ENCODE results near the gene PHF19.
A peak's percentile ranks its signal among the peaks of the same experiment; 100 is the strongest.

Gene PHF19

DNA sequence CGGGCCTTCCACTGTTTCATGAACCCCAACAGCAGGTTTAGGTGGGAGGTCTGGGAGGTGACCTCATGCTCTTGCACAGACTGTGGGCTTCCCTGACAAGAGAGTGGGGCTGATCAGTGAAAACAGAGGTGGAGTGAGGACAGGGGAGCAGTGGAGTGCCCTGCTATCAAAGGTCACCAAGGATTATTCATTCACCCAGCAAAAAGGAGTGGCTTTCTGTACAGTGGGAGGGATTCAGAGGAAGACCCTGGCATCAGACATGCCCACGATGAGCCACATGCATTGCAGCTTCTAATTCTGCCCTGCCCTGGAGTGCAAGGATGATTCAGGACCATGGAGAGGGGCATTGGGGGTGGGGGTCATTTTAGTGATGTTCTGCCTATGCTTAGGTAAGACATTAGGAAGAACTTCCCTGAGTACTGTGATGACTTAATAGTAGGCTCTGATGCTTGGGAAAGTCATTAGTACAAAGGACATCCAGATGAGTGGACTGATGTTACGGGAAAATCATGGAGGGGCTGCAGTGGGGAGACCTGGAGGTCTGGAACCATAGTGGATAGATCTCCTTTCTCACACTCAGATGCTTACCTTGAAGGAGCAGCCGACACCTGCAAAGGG is 36.8 kb upstream of the PHF19 start:
- no peak for DNase-seq

GRCh38 chr9:120912958-120913646 is 36.1 kb upstream of the PHF19 start:
- DNase-seq: no peak

DNA sequence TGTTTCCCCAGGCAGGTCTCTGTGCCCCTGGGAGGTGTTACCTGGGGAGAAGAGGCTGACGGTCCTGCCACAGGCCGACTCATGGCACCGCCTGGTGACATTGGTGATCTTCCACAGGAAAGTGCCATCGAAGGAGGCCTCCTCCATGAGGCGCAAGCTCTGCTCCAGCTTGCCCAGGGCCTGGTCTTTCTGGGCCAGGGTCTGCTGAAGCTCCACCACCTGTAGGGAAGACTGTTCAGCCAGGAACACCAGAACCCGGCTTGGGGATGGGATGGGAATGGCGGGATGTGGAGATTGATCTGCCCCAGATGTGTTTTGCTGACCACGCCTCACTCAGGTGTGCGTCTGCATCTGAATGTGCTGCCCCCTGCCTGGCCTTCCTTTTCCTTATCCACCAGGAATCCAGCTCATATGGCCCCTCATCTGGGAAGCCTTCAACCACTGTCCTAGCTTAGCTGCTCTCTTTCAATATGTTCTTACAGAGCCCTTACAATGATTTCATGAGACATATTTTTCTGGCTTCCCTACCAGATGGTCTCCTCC is 34.4 kb upstream of the PHF19 start:
- no peak for DNase-seq

- no peak for DNase-seq
Measured at GRCh38 chr9:120910643-120911042, 33.7 kb upstream of the PHF19 start.

DNA sequence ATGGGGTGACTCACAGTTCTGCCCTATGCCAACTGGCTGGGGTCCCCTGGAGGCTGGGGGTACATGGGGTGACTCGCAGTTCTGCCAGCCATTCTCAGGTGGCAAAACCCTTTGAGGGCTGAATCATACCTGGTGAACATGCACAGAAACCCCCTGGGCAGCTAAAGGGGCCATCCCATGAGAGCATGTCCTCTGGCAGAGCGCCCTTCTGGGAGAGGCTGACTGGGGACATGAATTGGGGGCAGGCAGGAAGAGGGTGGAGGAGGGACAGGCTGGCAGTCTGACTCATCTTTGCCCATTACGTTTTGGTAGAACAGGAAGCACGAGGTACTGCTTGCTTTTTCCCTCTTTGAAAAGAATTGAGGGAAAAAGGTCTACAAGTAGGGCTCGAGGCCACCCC is 32.9 kb upstream of the PHF19 start:
- no peak for DNase-seq

DNA sequence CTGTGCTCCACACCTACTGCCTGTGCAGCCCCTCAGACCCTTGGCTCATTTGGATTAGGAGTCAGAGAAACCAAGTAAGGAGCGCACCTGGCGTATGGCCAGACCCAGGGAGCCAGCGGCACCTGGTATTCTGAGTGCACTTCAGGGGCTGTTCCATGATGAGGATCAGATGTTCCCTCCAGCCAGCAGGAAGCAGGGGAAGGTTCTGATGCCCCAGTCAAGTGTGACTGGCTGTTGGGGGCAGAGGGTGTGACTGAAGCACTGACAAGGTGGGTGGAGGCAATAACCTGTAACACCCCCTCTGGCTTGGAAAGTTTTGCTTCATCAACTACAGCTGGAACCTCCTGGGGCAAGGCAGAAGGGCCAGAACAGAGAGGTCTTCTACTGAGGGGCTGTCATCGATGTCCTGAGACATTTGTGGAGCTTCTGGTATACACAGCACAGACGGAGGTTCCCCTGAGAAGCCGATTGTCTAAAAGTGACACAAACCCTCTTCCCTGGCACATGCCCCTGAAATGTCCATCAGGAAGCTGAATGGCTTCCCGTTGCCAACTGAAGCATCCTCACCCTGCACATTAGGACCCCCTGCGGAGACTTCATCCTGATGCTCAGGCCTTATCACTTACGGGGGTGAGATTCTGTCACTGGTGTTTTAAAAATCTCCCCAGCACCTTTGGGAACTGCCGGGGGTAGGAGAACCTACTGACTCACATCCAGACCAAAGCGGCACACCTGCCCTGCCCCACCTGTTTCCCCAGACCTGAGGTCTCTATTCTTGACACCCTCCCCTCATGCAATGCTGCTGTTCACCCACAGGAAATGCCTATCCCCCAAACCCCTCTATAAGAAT is 28.6 kb upstream of the PHF19 start:
- DNase-seq: peak; percentile 89

DNA sequence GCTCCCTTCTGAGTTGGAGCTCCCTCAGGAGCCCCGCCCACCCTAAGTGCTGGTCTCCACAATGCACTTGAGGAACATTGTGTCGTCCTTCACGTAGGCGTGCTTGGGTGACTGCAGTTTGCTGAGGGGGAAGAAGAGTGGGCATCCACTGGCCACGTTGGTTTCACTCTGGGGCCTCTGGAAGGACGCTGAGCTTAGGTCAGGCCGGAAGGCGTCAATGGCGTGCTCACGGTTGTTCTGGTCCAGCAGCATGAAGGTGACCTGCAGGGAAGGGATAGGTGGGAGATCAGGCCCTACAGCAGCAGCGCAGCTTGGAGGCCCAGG is 28.0 kb upstream of the PHF19 start:
- no peak for DNase-seq

DNA sequence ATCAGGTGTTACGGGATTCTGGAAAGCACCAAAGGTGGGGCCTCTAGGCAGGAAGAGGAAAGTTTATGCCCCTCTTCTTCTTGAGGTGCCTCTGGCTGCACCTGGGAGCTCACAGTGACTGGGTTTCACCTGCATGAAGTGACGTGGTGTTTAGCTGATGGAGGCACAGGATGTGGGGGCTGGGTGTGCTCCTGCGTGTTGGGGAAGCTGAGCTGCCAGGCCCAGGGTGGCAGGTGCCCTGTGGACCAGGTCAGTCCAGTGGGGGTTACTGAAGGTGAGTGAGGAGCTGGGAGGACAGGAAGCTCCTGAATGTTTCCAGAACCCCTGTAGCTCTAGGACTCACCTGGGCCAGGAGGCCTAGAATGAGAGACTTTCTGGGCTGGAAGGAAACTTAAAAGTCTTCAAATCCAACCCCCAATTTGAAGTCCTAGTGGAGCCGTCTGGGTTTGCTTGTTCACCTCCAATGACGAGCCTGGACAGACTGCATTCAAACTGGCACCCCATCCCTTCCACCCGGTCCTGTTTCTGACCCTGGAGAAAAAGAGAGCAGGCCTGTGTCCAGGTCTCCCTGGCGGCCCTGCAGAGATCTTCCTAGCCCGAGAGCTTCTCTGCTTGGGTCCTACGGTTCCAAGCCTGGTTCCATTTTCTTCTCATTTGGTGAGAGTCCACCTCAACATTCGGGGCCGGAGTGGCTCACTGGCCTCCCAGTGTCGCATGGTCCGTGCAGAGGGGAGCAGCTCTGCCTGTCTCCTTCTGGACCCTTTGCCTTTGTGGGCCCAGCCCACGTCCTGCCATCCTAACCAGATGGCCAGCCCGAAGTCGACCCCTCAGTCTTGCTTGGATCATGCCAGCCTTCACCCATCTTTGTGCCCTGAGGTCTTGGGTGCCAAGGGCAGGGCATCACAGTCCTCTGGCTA is 27.3 kb upstream of the PHF19 start:
- DNase-seq: no peak

GRCh38 chr9:120902569-120903535 is 25.9 kb upstream of the PHF19 start:
- no peak for DNase-seq

- peak; percentile 72 for DNase-seq
Measured at GRCh38 chr9:120901755-120902568, 25.0 kb upstream of the PHF19 start.

DNA sequence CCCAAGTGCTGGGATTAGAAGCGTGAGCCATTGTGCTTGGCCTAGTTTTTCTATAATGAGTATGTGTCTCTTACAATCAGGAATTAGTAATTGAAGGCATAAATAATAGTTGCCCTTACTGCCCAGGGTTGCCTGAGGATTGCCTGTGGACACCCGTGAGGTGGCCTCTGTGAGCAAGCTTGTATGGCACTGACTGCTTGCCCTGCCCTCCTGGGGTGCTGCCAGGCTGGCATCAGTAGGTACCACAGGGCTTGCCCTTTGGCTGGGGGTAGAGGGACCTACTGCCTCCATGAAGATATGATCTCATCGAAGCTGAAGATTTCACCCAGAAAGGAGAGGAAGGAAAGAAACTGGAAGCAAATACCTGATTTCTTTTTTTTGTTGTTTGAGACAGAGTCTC is 23.8 kb upstream of the PHF19 start:
- no peak for DNase-seq

- DNase-seq: no peak
Measured at GRCh38 chr9:120899490-120900068, 22.6 kb upstream of the PHF19 start.

DNA sequence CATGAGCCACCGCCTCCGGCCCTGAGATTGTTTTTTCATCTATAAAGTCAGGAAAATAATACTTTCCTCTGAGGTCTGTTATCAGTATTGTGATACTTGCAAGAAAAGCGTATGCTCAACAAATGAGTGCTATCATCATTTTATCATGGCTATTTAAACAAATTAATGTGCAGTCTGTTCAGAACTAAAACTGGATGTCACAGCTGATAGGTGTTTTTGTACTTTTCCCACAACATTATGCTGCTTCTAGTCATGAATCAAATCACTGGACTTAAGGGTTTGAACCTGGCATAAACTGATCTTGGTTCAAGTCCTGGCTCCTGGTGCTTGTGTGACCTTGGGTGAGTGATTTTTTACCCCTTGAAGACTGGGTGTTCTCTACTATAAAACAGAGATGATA is 21.4 kb upstream of the PHF19 start:
- DNase-seq: no peak

GRCh38 chr9:120895951-120896350 is 19.0 kb upstream of the PHF19 start:
- DNase-seq: peak; percentile 37

GRCh38 chr9:120894321-120895148 is 17.5 kb upstream of the PHF19 start:
- DNase-seq: no peak

- DNase-seq: no peak
Measured at GRCh38 chr9:120893611-120894307, 16.8 kb upstream of the PHF19 start.

DNA sequence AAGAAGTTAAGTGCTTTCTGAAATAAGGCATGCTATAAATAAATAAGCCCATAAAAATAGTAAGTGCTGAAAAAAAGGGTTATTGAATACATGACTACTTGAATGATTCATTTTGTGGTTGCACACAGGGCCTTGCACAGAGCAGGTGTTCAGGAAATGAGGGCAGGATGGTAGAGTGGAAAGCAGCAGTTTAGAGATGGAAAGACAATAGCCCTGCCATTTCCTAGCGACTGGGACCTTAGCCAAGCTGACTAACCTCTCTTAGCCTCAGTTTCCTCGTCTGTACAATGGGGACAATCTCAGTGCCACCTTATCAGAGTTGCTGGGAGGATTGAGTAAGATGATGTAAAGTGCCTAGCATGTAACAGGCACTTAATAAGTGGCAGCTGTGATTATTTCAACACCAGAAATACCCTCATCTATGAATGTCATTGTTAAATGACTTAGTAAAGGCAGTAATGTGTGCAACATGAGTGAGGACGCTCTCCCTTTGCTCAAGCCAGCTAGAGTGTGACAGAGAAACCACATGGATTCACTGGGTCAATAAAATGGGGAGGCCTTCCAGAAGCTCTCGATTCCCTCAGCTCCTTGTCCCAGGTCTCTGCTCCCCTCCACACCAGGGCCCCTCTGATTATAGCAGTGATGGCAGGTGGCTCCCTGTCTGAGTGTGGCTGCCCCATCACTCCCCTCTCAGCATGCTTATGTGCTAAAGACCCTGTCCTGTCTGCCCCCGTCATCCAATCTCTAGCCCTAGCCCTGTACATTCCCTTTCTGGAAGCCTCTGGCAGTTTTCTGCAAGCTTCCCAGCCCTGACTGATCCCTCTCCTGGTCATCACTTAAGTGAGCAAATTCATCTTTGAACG is 16.0 kb upstream of the PHF19 start:
- peak; percentile 95 for DNase-seq
